Astrocyte (in vitro differentiated cells and primary cell): ENCODE results near the gene RMND1.

Experiments
- CTCF ChIP-seq: IDR thresholded peaks from 2 replicates; pipeline ENCODE4 v1.5.1; 2011; ENCODE audit warnings: low read depth, mild to moderate bottlenecking, inconsistent platforms, low read length, moderate library complexity; ENCODE audit not compliant: insufficient read depth
- EZH2 ChIP-seq: IDR thresholded peaks from 2 replicates; pipeline ENCODE4 v1.6.1; 2012; ENCODE audit warnings: mild to moderate bottlenecking, low read length, inconsistent platforms; ENCODE audit not compliant: insufficient read depth

DNA sequence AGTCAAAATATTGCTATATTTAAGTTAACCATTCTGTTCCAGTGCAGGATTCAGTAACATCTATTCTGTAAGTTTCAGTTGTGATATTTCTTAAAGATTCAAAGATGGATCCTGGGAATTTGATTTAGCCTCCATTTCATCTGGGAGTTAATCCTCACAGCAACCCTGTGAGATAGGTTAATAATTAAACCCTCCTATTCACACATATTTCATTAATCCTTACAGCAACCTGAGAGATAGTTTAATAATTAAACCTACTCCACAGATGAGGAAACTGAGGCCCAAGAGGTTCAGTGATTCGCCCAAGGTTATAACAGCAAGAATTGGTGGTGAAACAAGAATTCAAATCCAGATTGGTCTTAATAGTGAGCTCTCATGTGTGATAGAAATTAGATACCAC is 49.7 kb downstream of the RMND1 start:
- TF ChIP-seq CTCF (no peak), EZH2 (no peak)
